ENCODE data around the gene CCDC7.
"Not testable (repeated sequence)": the region's sequence is repeated elsewhere in the genome, so short reads cannot be mapped to it uniquely, and the experiment has no call there.

The CCDC7 gene

GRCh38 chr10:32459051-32459698 lies 13.2 kb downstream of the CCDC7 start:
- peak; percentile 68 for FAIRE-seq

- FAIRE-seq: no peak
These were observed 15.3 kb downstream of the CCDC7 start for GRCh38 chr10:32461203-32461602.

DNA sequence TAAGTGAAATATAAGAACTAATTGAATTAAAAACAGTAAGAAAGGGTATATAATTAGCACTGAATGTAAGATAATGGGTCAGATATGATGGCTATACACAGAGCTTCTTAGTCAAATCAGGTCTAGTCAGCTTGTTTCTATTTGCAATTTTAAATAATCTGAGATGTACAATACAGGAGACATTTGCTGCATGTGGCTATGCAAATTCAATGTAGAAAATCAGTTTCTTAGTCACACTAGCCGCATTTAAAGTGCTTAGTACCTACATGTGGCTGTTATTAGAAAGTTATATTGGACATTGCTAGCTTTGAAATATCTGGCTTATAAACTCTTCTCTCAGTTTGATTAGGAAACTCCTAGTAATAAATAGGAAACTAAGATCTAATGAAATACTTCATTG lies 25.3 kb downstream of the CCDC7 start:
- FAIRE-seq: no peak

- no peak for FAIRE-seq
These were observed 31.6 kb downstream of the CCDC7 start for GRCh38 chr10:32477499-32477898.

- FAIRE-seq: no peak
These were observed 35.7 kb downstream of the CCDC7 start for GRCh38 chr10:32481606-32482005.

- not testable (repeated sequence) for FAIRE-seq
These were observed 37.1 kb downstream of the CCDC7 start for GRCh38 chr10:32483019-32483502.

DNA sequence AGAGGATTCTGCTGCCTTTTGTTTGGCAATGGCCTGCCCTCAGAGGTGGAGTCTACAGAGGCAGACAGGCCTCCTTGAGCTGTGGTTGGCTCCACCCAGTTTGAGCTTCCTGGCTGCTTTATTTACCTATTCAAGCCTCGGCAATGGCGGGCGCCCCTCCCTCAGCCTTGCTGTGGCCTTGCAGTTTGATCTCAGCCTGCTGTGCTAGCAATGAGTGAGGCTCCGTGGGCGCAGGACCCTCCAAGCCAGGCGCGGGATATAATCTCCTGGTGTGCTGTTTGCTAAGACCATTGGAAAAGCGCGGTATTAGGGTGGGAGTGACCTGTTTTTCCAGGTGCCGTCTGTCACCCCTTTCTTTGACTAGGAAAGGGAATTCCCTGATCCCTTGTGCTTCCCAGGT lies 42.1 kb downstream of the CCDC7 start:
- FAIRE-seq: not testable (repeated sequence)

DNA sequence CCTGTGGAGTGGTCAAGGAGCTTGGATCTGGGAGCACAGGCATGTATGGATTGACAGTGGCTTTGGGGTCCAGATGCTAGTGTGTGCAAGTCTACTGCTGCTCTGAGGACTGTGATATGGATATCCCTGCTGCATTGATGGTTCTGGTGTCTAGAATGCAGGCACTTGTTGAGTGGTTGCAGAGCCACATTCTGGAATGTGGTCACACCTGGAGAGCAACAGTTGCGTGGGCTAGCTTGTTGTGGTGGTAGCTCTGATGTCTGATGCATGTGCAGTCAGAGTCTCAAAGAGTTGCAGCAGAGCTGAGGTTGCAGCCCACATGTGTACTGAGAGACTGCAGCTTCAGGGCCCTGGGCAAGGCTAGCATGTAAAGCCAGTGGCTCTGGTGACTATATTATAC lies 43.2 kb downstream of the CCDC7 start:
- no peak for FAIRE-seq

DNA sequence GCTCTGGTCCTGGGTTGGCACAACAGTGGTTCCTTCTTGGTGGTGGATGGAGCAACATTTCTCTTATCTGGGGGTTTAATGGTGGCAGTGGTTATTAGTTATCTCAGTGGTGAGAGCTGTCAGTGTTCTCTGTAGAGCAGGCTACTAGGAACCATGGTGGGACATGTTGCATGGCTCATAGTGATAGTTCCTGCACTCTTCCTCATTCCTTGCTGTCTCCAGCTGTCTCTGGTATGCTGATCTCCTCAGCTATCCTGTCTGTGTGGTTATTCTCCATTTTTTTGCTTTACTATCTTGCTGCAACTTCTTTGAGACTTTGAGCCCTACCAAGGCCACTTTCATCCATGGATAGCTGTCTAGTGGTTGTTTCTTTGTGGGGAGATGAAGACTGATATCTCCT lies 44.0 kb downstream of the CCDC7 start:
- no peak for FAIRE-seq

- FAIRE-seq: not testable (repeated sequence)
These were observed 48.6 kb downstream of the CCDC7 start for GRCh38 chr10:32494562-32494961.

DNA sequence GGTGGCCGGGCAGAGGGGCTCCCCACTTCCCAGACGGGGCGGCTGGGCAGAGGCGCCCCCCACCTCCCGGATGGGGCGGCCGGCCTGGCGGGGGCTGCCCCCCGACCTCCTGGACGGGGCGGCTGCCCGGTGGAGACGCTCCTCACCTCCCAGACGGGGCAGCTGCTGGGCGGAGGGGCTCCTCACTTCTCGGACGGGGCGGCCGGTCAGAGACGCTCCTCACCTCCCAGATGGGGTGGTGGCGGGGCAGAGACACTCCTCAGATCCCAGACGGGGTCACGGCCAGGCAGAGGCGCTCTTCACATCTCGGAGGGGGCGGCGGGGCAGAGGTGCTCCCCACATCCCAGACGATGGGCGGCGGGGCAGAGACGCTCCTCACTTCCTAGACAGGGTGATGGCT lies 54.2 kb downstream of the CCDC7 start:
- FAIRE-seq: not testable (repeated sequence)

DNA sequence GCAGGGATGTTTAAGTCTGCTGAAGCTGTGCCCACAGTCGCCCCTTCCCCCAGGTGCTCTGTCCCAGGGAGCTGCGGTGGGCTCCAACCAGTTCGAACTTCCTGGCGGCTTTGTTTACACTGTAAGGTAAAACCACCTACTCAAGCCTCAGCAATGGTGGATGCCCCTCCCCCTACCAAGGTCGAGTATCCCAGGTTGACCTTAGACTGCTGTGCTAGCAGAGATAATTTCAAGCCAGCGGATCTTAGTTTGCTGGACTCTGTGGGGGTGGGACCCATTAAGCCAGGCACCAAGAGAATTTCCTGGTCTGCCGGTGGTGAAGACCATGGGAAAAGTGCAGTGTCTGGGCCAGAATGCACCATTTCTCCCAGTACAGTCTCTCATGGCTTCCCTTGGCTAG lies 56.0 kb downstream of the CCDC7 start:
- FAIRE-seq: no peak

DNA sequence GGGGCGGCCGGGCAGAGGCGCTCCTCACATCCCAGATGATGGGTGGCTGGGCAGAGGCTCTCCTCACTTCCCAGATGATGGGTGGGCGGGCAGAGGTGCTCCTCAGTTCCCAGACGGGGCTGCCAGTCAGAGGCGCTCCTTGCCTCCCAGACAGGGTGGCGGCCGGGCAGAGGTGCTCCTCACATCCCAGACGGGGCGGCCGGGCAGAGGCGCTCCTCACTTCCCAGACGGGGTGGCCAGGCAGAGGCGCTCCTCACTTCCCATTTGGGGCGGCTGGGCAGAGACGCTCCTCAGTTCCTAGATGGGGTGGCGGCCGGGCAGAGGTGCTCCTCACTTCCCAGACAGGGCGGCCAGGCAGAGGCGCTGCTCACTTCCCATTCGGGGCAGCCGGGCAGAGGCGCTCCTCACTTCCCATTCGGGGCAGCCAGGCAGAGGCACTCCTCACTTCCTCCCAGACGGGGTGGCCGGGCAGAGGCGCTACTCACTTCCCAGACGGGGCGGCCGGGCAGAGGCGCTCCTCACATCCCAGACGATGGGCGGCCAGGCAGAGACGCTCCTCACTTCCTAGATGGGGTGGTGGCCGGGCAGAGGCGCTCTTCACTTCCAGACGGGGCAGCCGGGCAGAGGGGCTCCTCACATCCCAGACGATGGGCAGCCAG lies 60.0 kb downstream of the CCDC7 start:
- FAIRE-seq: not testable (repeated sequence)

GRCh38 chr10:32511599-32511998 lies 65.7 kb downstream of the CCDC7 start:
- FAIRE-seq: no peak

GRCh38 chr10:32516567-32517495 lies 70.9 kb downstream of the CCDC7 start:
- peak; percentile 19 for FAIRE-seq

GRCh38 chr10:32530231-32530630 lies 84.3 kb downstream of the CCDC7 start:
- FAIRE-seq: no peak

DNA sequence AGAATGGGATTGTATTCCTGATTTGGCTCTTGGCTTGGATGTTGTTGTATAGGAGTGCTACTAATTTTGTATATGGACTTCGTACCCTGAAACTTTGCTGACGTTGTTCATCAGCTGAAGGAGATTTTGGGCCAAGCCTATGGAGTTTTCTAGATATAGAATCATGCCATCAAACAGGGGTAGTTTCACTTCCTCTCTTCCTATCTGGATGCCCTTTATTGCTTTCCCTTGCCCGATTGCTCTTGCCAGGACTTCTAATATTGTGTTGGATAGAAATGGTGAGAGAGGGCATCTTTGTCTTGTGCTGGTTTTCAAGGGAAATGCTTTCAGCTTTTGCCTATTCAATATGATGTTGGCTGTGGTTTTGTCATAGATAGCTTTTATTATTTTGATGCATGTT lies 92.3 kb downstream of the CCDC7 start:
- FAIRE-seq: no peak

DNA sequence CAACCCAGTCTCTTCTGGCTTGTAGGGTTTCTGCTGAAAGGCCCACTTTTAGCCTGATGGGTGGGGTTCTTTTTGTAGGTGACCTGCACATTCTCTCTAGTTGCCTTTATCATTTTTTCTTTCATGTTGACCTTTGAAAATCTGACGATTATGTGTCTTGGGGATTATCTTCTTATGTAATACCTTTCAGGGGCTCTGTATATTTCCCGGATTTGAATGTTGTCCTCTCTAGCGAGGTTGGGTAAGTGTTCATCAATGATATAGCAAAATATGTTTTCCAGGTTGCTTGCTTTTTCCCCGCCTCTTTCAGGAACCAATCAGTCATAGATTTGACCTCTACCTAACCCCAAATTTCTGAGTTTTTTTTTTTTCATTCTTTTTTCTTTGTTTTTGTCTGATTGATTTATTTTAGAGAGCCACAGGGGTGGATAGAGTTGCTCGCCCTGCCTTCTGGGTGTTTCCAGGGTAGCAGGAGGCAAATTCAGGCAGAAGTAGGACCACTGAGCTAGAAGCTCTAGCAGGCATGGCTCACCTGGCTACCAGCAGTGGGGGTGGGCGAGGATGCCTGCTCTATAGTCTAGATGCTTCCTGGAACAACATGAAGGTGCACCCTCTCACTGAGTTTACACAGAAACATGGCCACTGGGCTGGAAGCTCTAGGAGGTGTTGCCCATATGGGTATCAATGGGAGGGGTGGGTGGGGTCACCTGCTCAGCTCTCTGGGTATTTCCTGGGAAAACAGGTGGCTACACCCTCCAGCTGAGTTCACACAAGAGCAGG lies 94.9 kb downstream of the CCDC7 start:
- FAIRE-seq: no peak

DNA sequence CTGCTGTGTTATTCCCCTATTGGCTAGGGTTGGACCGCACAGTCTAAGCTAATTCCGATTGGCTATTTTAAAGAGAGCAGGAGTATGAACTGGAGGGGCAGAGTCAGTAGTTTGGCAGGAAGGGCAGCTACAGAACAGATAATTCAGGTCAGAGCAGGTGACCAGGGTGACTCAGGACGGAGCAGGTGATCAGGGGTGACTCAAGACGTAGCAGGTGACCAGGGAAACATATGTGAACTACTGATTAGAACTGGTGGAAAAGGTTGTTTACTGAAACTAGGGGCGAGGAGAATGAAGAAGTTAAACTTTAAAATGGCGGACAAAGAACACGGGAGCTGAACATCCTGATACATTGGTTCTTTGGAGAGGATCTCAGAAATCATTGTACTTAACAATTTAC lies 102.3 kb downstream of the CCDC7 start:
- no peak for FAIRE-seq

- FAIRE-seq: no peak
These were observed 110.9 kb downstream of the CCDC7 start for GRCh38 chr10:32556783-32557395.

GRCh38 chr10:32562695-32563094 lies 116.8 kb downstream of the CCDC7 start:
- FAIRE-seq: not testable (repeated sequence)

GRCh38 chr10:32577448-32577847 lies 131.5 kb downstream of the CCDC7 start:
- no peak for FAIRE-seq

All from A204.1 (cell line).